Gastroesophageal sphincter (tissue), 4 donors: Measurements from ENCODE around the gene GAPT. TPM values are rescaled to one million over a fixed set of nuclear protein-coding genes. Genes with fewer than 3 reads are reported as not detected.

Experiments
- ATAC-seq: fragments of 150-250 bp; one replicate; pipeline ENCODE4 v1.9.1; 2016; ENCODE audit warnings: mild to moderate bottlenecking, moderate library complexity
- H3K27ac ChIP-seq, 4 donors: fragments of 200-600 bp; sonication (generic) in 3 of 4; 1 replicate in 3 of 4; 2 replicates in 1 of 4; pipeline ENCODE4 v1.5.1; 2016 to 2019
- H3K27me3 ChIP-seq: fragments of 200-600 bp; sonication (generic); one replicate; pipeline ENCODE4 v1.5.1; 2019
- H3K36me3 ChIP-seq, 2 donors: fragments of 200-600 bp; sonication (generic); one replicate each; pipeline ENCODE4 v1.5.1; 2019; ENCODE audit warnings: control low read depth in 1 of 2
- H3K4me1 ChIP-seq, 3 donors: fragments of 200-600 bp; sonication (generic); 1 replicate in 2 of 3; 2 replicates in 1 of 3; pipeline ENCODE4 v1.5.1; 2016 to 2019; ENCODE audit warnings: control low read depth in 2 of 3
- H3K4me3 ChIP-seq, 2 donors: fragments of 200-600 bp; sonication (generic); one replicate each; pipeline ENCODE4 v1.5.1; 2019; ENCODE audit warnings: mild to moderate bottlenecking in 1 of 2, moderate library complexity in 1 of 2
- H3K9me3 ChIP-seq, 3 donors: fragments of 200-600 bp; sonication (generic); one replicate each; pipeline ENCODE4 v1.5.1; 2017 to 2019; ENCODE audit warnings: control low read depth in 2 of 3
- EP300 ChIP-seq: sonication (generic); formaldehyde crosslinking; IDR thresholded peaks from one replicate; pipeline ENCODE4 v1.6.1; 2017; ENCODE audit warnings: antibody characterized with exemption, mild to moderate bottlenecking
- POLR2A ChIP-seq, 2 donors: fragments of 450-650 bp; IDR thresholded peaks; one replicate each; pipeline ENCODE4 v1.6.1; 2017; ENCODE audit warnings: antibody characterized with exemption in 2 of 2, mild to moderate bottlenecking in 2 of 2, moderate library complexity in 1 of 2
- POLR2AphosphoS5 ChIP-seq: sonication (generic); formaldehyde crosslinking; IDR thresholded peaks from one replicate; pipeline ENCODE4 v1.6.1; 2017; ENCODE audit warnings: antibody characterized with exemption
- WGBS, 2 donors: methylation state at CpG; one replicate each; pipeline ENCODE4 v1.1.5; 2018; ENCODE audit warnings: low coverage in 1 of 2; 5-methylcytosine and 5-hydroxymethylcytosine counted together
- total RNA-seq, 4 donors: library from RNA; depleted of rRNA; stranded (reverse); fragments of >200 nt; gene quantifications; one replicate each; pipeline ENCODE4 v1.1.0, GENCODE V29; 2016
- TF ChIP-seq, protein P1 (sequence below), 4 experiments: fragments of 200-600 bp in 2 of 4; fragments of 450-650 bp in 2 of 4; sonication (generic) in 1 of 4; IDR thresholded peaks; one replicate each; pipeline ENCODE4 v1.5.1; 2017 to 2019; ENCODE audit warnings: antibody characterized with exemption in 4 of 4, mild to moderate bottlenecking in 2 of 4, moderate library complexity in 2 of 4

Gene GAPT
- total RNA-seq, 4 donors from 2014 or later, result 0.50 to 2.4 (median 2.2) TPM; not detected in 1

DNA sequence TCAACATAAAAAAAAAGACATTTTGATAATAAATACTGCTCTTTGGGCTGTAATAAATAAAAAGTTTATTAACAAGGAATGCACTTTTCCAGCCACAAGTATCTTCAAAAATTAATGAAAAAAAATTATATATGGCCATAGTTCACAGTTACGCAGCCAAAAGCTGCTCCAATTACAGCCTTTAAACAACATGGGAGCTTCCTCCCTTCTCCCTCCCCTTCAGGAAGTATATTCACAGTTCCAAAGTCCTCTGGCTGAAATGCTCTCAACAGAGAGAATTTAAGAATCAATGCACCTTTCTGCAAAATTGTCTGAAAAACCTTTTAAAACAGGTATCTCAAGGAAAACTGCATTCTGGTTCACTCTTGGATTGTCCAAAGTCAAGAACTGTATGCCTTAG is 37.2 kb upstream of the GAPT start:
- Histone ChIP-seq H3K27ac (no peak overlapping the region), H3K4me1 (peaks cover 0 to 17% (median 0%) of the 10 kb centered on the region in 3 donors), H3K4me3 (no peak overlapping the region), H3K9me3 (no peaks in the 10 kb centered on the region), H3K36me3 (peaks cover 0 to 29% of the 10 kb centered on the region in 2 donors), H3K27me3 (no peaks in the 10 kb centered on the region)
- ATAC-seq, result no peak
- no peak for TF ChIP-seq POLR2AphosphoS5
- TF ChIP-seq, protein P1, sequence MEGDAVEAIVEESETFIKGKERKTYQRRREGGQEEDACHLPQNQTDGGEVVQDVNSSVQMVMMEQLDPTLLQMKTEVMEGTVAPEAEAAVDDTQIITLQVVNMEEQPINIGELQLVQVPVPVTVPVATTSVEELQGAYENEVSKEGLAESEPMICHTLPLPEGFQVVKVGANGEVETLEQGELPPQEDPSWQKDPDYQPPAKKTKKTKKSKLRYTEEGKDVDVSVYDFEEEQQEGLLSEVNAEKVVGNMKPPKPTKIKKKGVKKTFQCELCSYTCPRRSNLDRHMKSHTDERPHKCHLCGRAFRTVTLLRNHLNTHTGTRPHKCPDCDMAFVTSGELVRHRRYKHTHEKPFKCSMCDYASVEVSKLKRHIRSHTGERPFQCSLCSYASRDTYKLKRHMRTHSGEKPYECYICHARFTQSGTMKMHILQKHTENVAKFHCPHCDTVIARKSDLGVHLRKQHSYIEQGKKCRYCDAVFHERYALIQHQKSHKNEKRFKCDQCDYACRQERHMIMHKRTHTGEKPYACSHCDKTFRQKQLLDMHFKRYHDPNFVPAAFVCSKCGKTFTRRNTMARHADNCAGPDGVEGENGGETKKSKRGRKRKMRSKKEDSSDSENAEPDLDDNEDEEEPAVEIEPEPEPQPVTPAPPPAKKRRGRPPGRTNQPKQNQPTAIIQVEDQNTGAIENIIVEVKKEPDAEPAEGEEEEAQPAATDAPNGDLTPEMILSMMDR (IDR thresholded peaks at IDR 0.05), result no peak
- TF ChIP-seq EP300, result no peak
- no peak for TF ChIP-seq POLR2A (IDR thresholded peaks at IDR 0.05)
- WGBS, 2 donors, result 86 to 88% methylated on average over 1 of the region's 1 CpG

GRCh38 chr5:58455066-58455465 is 36.2 kb upstream of the GAPT start:
- peak overlapping the region in 1 of 2 donors; percentile 84 for H3K4me3 ChIP-seq
- no peak overlapping the region for H3K27ac ChIP-seq
- peaks cover 0 to 21% (median 0%) of the 10 kb centered on the region in 3 donors for H3K4me1 ChIP-seq
- no peak for ATAC-seq
- peaks cover 0 to 29% of the 10 kb centered on the region in 2 donors for H3K36me3 ChIP-seq
- H3K27me3 ChIP-seq, result no peaks in the 10 kb centered on the region
- TF ChIP-seq EP300, result no peak
- TF ChIP-seq POLR2AphosphoS5, result no peak
- TF ChIP-seq, protein P1 (IDR thresholded peaks at IDR 0.05), result no peak
- TF ChIP-seq POLR2A (IDR thresholded peaks at IDR 0.05), result no peak
- no peaks in the 10 kb centered on the region for H3K9me3 ChIP-seq
- 65 to 72% methylated on average over 3 to 5 of the region's 5 CpGs for WGBS, 2 donors

- Histone ChIP-seq H3K27me3 (no peaks in the 10 kb centered on the region), H3K9me3 (no peaks in the 10 kb centered on the region), H3K27ac (no peak overlapping the region), H3K36me3 (peaks cover 0 to 29% of the 10 kb centered on the region in 2 donors), H3K4me1 (peaks cover 0 to 25% (median 0%) of the 10 kb centered on the region in 3 donors), H3K4me3 (peak overlapping the region in 1 of 2 donors; percentile 84)
- 73 to 89% methylated on average over 4 to 5 of the region's 5 CpGs for WGBS, 2 donors
- ATAC-seq, result no peak
- TF ChIP-seq EP300 (no peak), POLR2A (IDR thresholded peaks at IDR 0.05) (no peak), POLR2AphosphoS5 (no peak)
- TF ChIP-seq, protein P1 (IDR thresholded peaks at IDR 0.05), result no peak
These were observed 35.8 kb upstream of the GAPT start for GRCh38 chr5:58455480-58455879.

DNA sequence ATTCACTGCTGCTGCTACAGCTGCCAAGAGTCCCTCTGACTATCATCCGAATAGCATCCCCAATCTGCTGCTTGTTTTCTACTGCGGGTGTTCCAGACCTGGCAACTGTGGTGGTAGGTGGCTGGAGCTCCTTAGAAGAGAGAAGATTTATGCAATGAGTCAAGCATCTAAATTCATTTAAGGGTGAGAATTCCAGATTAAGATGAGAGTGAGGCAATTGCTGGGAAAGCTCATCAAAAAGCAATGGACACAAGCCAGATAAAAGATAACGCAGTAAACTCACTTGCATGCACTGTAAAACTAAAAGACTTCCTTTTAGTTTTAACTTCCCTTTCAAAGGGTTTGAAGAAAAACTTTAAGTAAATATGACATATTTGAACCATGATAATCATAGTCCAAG is 35.2 kb upstream of the GAPT start:
- Histone ChIP-seq H3K27ac (no peak overlapping the region), H3K4me1 (peaks cover 0 to 26% (median 0%) of the 10 kb centered on the region in 3 donors), H3K9me3 (no peaks in the 10 kb centered on the region), H3K27me3 (no peaks in the 10 kb centered on the region), H3K4me3 (peak overlapping the region in 1 of 2 donors; percentile 84), H3K36me3 (peaks cover 0 to 29% of the 10 kb centered on the region in 2 donors)
- WGBS, 2 donors, result 63 to 83% methylated on average over 2 to 3 of the region's 3 CpGs
- TF ChIP-seq POLR2AphosphoS5, result no peak
- TF ChIP-seq, protein P1 (IDR thresholded peaks at IDR 0.05), result no peak
- TF ChIP-seq POLR2A (IDR thresholded peaks at IDR 0.05), result no peak
- TF ChIP-seq EP300, result no peak
- no peak for ATAC-seq

DNA sequence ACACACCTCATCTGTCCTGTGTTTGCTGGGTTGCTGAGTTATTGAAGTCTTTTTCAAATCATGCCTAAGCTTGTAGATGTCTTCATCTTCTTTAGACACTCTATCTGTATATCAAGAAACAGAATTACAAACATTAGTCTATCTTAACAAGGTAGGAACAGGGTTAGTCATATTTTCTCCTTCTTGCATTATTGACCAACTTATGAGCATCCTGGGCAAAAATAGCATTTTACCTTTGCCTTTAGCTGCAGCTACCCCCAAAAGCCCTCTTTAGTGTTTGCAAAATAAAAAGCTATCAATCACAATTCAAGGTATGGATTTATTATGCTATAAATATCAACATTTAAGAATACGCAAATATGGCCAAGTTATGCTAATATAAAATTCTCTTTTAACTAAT is 34.7 kb upstream of the GAPT start:
- Histone ChIP-seq H3K36me3 (peaks cover 0 to 29% of the 10 kb centered on the region in 2 donors), H3K27me3 (no peaks in the 10 kb centered on the region), H3K4me3 (peak overlapping the region in 1 of 2 donors; percentile 84), H3K27ac (no peak overlapping the region), H3K4me1 (peaks cover 0 to 26% (median 0%) of the 10 kb centered on the region in 3 donors), H3K9me3 (no peaks in the 10 kb centered on the region)
- TF ChIP-seq EP300 (no peak), POLR2AphosphoS5 (no peak), POLR2A (IDR thresholded peaks at IDR 0.05) (no peak)
- TF ChIP-seq, protein P1 (IDR thresholded peaks at IDR 0.05), result no peak
- 67 to 84% methylated on average over 1 of the region's 1 CpG for WGBS, 2 donors
- no peak for ATAC-seq
